Measurements from ENCODE around the gene CUL4B. TPM values are rescaled to one million over a fixed set of nuclear protein-coding genes. Genes with fewer than 3 reads are reported as not detected.
A peak's percentile ranks its signal among the peaks of the same experiment; 100 is the strongest.

CUL4B gene
- total RNA-seq = 10 to 100 TPM; 17.5 to 24.9 TPM
- polyA plus RNA-seq = 1 to 10 TPM; 6.0 to 7.9 TPM

- H3K9me3 ChIP-seq (ENCODE audit: control insufficient read depth in 4 of 4, low read length in 3 of 4) = no peaks in the 10 kb centered on the region
- H3K27me3 ChIP-seq (ENCODE audit: control insufficient read depth in 4 of 4, insufficient read depth in 4 of 4, low read length in 3 of 4) = no peaks in the 10 kb centered on the region
- H3K4me1 ChIP-seq (ENCODE audit: control insufficient read depth in 4 of 4, insufficient read depth in 4 of 4, low read length in 3 of 4) = peaks cover 6 to 24% (median 18%) of the 10 kb centered on the region in 4 donors
- under 1% methylated on average over 52 of the region's 54 CpGs for WGBS
- H3K9ac ChIP-seq (ENCODE audit: low read depth in 1 of 2, low read length in 2 of 2) = peak within 1 kb of the TSS; percentile 70 to 86
- H3K4me3 ChIP-seq (ENCODE audit: low read depth in 1 of 3, low read length in 3 of 3) = peak within 1 kb of the TSS; percentile 75 to 83 (median 78)
- H3K27ac ChIP-seq (ENCODE audit: low read depth in 1 of 2, low read length in 2 of 2) = peak within 1 kb of the TSS; percentile 94 to 98
- DNase-seq (ENCODE audit: low spot score) = peak; percentile 84
- TF ChIP-seq, protein P1, sequence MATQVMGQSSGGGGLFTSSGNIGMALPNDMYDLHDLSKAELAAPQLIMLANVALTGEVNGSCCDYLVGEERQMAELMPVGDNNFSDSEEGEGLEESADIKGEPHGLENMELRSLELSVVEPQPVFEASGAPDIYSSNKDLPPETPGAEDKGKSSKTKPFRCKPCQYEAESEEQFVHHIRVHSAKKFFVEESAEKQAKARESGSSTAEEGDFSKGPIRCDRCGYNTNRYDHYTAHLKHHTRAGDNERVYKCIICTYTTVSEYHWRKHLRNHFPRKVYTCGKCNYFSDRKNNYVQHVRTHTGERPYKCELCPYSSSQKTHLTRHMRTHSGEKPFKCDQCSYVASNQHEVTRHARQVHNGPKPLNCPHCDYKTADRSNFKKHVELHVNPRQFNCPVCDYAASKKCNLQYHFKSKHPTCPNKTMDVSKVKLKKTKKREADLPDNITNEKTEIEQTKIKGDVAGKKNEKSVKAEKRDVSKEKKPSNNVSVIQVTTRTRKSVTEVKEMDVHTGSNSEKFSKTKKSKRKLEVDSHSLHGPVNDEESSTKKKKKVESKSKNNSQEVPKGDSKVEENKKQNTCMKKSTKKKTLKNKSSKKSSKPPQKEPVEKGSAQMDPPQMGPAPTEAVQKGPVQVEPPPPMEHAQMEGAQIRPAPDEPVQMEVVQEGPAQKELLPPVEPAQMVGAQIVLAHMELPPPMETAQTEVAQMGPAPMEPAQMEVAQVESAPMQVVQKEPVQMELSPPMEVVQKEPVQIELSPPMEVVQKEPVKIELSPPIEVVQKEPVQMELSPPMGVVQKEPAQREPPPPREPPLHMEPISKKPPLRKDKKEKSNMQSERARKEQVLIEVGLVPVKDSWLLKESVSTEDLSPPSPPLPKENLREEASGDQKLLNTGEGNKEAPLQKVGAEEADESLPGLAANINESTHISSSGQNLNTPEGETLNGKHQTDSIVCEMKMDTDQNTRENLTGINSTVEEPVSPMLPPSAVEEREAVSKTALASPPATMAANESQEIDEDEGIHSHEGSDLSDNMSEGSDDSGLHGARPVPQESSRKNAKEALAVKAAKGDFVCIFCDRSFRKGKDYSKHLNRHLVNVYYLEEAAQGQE (IDR thresholded peaks at IDR 0.05) = no peak
- TF ChIP-seq FOXA2 (IDR thresholded peaks at IDR 0.05) (peak; percentile 39), GABPA (IDR thresholded peaks at IDR 0.05 in 1 of 2, conservative IDR thresholded peaks at IDR 0.05 in 1 of 2) (peak; percentile 60 to 85), MAX (IDR thresholded peaks at IDR 0.05) (peak; percentile 18), TAF1 (conservative IDR thresholded peaks at IDR 0.05) (peak; percentile 30), YY1 (IDR thresholded peaks at IDR 0.05) (peak; percentile 93), RAD21 (IDR thresholded peaks at IDR 0.05) (no peak), SP1 (IDR thresholded peaks at IDR 0.05) (peak; percentile 46), RXRA (IDR thresholded peaks at IDR 0.05) (peak in 1 of 2 donors; percentile 33)
- peaks cover 0 to 2% (median 0%) of the 10 kb centered on the region in 4 donors for H3K36me3 ChIP-seq (ENCODE audit: control insufficient read depth in 4 of 4, insufficient read depth in 3 of 4, low read depth in 1 of 4, low read length in 3 of 4)
Observed at GRCh38 chrX:120560842-120561633, at the start of gene CUL4B. Gene CUL4B (minus strand): TSS chrX:120560962. CDS start chrX:120560638, 324 bp downstream.

- peak overlapping the region; percentile 10 to 89 for H3K9ac ChIP-seq (ENCODE audit: low read depth in 1 of 2, low read length in 2 of 2)
- peak overlapping the region; percentile 83 to 85 for H3K27ac ChIP-seq (ENCODE audit: low read depth in 1 of 2, low read length in 2 of 2)
- no peaks in the 10 kb centered on the region for H3K27me3 ChIP-seq (ENCODE audit: control insufficient read depth in 4 of 4, insufficient read depth in 4 of 4, low read length in 3 of 4)
- peak overlapping the region; percentile 57 to 83 (median 70) for H3K4me3 ChIP-seq (ENCODE audit: low read depth in 1 of 3, low read length in 3 of 3)
- TF ChIP-seq TAF1 (conservative IDR thresholded peaks at IDR 0.05) (peak; percentile 13), JUND (IDR thresholded peaks at IDR 0.05) (no peak), RXRA (IDR thresholded peaks at IDR 0.05) (no peak)
- TF ChIP-seq, protein P1 (IDR thresholded peaks at IDR 0.05) = no peak
- no peaks in the 10 kb centered on the region for H3K9me3 ChIP-seq (ENCODE audit: control insufficient read depth in 4 of 4, low read length in 3 of 4)
- DNase-seq (ENCODE audit: low spot score) = no peak
- 0% methylated on average over 5 of the region's 5 CpGs for WGBS
- H3K4me1 ChIP-seq (ENCODE audit: control insufficient read depth in 4 of 4, insufficient read depth in 4 of 4, low read length in 3 of 4) = peaks cover 0 to 9% (median 6%) of the 10 kb centered on the region in 4 donors
- H3K36me3 ChIP-seq (ENCODE audit: control insufficient read depth in 4 of 4, insufficient read depth in 3 of 4, low read depth in 1 of 4, low read length in 3 of 4) = peaks cover 0 to 3% (median 0%) of the 10 kb centered on the region in 4 donors
Observed at GRCh38 chrX:120604361-120604782, 43.6 kb upstream of the CUL4B start.

All from liver (tissue), 9 donors.